ENCODE measurements around the gene RCC1.

RCC1 gene

DNA sequence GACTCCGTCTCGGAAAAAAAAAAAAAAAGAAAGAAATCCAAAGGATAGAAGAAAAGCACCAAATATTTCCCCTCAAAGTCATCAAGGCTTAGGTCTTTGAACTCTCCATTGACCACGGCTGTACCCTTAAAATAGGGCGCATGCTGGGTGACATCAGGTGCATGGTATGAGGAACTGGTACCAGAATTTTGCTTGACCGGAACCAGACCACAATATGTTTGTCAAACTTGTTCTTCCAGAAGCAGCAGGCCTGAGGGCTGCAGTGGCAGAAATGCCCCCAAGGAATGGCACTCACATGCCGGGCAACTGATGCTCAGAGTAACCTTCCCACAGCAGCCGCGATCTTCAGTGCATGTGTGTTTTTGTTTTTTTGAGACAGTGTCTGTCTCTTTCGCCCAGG lies 21.0 kb downstream of the RCC1 start:
- POLR2A ChIA-PET, result interaction anchor here (1.9 kb wide), 1 partner anchor 55 kb away, joined by 11 read pairs; no protein-coding TSS in a partner anchor

DNA sequence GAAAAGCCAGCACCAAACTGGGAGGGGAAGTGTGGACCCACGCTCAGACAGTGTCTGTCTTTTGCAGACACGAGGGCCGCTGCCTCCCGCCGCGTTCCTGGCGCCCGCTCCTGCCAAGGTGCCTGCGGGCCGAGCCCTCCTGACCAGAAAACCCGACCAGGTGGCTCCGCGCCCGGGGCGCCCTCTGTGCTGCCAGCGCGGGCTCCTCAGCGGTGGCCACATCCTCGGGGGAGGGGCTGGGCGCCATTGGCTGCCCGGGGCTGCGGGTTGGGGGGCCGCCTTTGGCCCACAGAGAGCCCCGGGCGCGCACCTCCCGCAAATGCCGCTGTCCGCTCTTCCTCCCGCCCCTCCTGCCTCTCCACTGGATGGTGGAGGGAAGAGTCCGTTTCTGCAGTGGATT lies 24.6 kb downstream of the RCC1 start:
- no peak for DNase-seq (ENCODE audit: extremely low spot score)
- ChIA-PET CTCF (interaction anchor here (1.4 kb wide), 1 partner anchor 14 kb away, joined by 3 read pairs; no protein-coding TSS in a partner anchor), POLR2A (interaction anchor here (0.6 to 2.0 kb wide), 2 partner anchors 25 to 51 kb away, joined by 4 to 7 read pairs; no protein-coding TSS in a partner anchor)
- TF ChIP-seq, protein P1, sequence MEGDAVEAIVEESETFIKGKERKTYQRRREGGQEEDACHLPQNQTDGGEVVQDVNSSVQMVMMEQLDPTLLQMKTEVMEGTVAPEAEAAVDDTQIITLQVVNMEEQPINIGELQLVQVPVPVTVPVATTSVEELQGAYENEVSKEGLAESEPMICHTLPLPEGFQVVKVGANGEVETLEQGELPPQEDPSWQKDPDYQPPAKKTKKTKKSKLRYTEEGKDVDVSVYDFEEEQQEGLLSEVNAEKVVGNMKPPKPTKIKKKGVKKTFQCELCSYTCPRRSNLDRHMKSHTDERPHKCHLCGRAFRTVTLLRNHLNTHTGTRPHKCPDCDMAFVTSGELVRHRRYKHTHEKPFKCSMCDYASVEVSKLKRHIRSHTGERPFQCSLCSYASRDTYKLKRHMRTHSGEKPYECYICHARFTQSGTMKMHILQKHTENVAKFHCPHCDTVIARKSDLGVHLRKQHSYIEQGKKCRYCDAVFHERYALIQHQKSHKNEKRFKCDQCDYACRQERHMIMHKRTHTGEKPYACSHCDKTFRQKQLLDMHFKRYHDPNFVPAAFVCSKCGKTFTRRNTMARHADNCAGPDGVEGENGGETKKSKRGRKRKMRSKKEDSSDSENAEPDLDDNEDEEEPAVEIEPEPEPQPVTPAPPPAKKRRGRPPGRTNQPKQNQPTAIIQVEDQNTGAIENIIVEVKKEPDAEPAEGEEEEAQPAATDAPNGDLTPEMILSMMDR (IDR thresholded peaks at IDR 0.05; ENCODE audit: control extremely low read depth, extremely low read depth, low read depth, missing control alignments), result no peak

More for the DNA sequence above, 21.0 kb downstream of the RCC1 start:
- no peak for DNase-seq (ENCODE audit: extremely low spot score)
- CTCF ChIA-PET, result interaction anchor here (1.3 to 1.7 kb wide), 3 partner anchors 8 to 11 kb away, joined by 3 to 4 read pairs (median 3); no protein-coding TSS in a partner anchor
- TF ChIP-seq, protein P1 (IDR thresholded peaks at IDR 0.05; ENCODE audit: control extremely low read depth, extremely low read depth, low read depth, missing control alignments), result no peak

DNA sequence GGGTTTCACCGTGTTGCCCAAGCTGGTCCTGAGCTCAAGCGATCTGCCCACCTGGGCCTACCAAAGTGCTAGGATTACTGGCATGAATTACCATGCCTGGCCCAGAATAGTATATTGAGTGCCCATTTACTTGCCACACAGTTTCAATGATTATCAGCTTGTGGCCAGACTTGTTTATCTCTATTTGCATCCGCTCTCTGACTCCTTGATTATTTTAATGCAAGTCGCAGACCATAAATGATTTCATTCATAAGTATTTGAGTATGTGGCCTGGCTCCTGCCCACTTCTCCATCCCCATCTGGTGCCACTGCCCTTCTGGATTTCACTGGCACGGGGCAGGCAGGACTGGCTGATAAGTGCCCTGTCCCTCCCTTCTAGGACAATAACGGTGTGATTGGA lies 28.8 kb downstream of the RCC1 start:
- CTCF ChIA-PET, result interaction anchor here (1.7 kb wide), 1 partner anchor 9 kb away, joined by 3 read pairs; no protein-coding TSS in a partner anchor
- TF ChIP-seq, protein P1 (IDR thresholded peaks at IDR 0.05; ENCODE audit: control extremely low read depth, extremely low read depth, low read depth, missing control alignments), result no peak
- POLR2A ChIA-PET, result interaction anchor here (0.9 kb wide), 1 partner anchor 47 kb away, joined by 4 read pairs; no protein-coding TSS in a partner anchor
- DNase-seq (ENCODE audit: extremely low spot score), result no peak

DNA sequence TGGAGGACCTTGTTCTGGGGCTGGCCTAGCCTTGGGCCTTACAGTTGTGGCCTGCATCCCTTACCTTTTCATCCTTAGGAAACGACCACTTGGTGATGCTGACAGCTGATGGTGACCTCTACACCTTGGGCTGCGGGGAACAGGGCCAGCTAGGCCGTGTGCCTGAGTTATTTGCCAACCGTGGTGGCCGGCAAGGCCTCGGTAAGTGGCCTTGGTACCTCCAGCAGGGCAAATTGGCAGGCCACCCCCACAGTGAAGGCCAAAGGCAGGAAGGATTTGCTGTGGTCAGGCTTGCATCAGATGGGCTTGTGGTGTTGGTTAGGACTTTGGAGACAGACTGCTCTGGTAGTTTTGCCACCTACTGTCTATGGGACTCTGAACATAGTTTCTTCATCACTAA lies 29.3 kb downstream of the RCC1 start:
- TF ChIP-seq, protein P1 (IDR thresholded peaks at IDR 0.05; ENCODE audit: control extremely low read depth, extremely low read depth, low read depth, missing control alignments), result no peak
- DNase-seq (ENCODE audit: extremely low spot score), result no peak
- ChIA-PET POLR2A (no interaction called here), CTCF (interaction anchor here (1.7 kb wide), 1 partner anchor 9 kb away, joined by 3 read pairs; no protein-coding TSS in a partner anchor)

DNA sequence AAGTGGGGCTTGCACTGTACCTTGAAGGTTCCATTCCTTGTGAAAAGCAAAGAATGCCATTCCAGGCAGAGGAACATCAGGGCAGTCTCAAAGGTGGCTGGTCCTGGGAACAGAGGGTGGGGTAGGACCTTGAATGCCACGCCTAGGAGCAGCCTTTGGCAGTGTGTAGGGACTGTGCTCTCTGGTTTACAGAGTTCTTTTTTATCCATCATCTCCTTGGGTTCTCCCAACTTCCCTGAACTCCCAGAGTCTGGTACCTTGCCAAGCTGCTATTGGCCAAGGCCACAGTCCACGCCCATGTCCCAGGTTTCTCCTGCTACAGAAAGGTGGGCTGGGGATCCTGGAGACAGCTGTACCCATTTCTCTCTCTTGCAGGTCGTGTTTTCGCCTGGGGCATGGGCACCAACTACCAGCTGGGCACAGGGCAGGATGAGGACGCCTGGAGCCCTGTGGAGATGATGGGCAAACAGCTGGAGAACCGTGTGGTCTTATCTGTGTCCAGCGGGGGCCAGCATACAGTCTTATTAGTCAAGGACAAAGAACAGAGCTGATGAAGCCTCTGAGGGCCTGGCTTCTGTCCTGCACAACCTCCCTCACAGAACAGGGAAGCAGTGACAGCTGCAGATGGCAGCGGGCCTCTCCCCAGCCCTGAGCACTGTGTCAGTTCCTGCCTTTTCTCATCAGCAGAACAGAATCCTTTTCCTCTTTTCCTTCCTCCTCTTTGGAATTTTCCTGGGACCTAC lies 31.8 kb downstream of the RCC1 start:
- ChIA-PET CTCF (interaction anchor here (0.7 to 1.1 kb wide), 3 partner anchors 78 to 289 kb away, joined by 3 read pairs; no protein-coding TSS in a partner anchor), POLR2A (no interaction called here)
- TF ChIP-seq, protein P1 (IDR thresholded peaks at IDR 0.05; ENCODE audit: control extremely low read depth, extremely low read depth, low read depth, missing control alignments), result no peak
- DNase-seq (ENCODE audit: extremely low spot score), result no peak

DNA sequence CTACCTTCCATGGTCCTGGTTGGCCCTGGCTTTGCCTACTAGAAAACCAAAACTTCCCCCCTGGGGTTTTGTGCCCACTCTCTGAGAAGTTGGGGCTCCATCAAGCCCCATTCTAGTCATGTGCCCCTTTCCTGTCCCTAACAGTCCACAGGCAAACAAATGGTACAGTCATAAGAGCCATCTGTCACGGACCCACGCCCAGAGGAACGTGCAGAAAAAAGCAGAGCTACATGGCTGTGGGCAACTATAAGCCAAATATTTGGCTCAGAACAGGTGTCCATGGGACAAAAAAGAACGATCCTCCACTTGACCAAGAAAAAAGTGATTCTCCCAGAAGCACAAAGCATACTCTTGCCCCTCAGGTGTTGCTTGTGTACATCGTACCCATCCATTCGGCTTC lies 32.4 kb downstream of the RCC1 start:
- POLR2A ChIA-PET, result no interaction called here
- CTCF ChIA-PET, result interaction anchor here (0.7 to 1.1 kb wide), 3 partner anchors 77 to 289 kb away, joined by 3 read pairs; no protein-coding TSS in a partner anchor
- DNase-seq (ENCODE audit: extremely low spot score), result no peak
- TF ChIP-seq, protein P1 (IDR thresholded peaks at IDR 0.05; ENCODE audit: control extremely low read depth, extremely low read depth, low read depth, missing control alignments), result no peak

All from GM10248 (cell line).